GM12878 (cell line): ENCODE results near the gene LRGUK. TPM values are rescaled to one million over a fixed set of nuclear protein-coding genes. Genes with fewer than 3 reads are reported as not detected.

ENCODE experiments used
- ATAC-seq: fragments of 200-7000 bp; cut with Tn5 transposase; 3 replicates; pipeline ENCODE4 v1.9.1; 2020; ENCODE audit warnings: mild to moderate bottlenecking, moderate library complexity
- BruUV-seq: library from RNA; stranded (reverse); fragments of 400-500 nt; replicated peaks from 2 replicates; lab custom pipeline; 2021; lab: Mats Ljungman, UMichigan
- CTCF ChIA-PET: fragments of 300-600 bp; sonication (Branson Sonifier 250); formaldehyde crosslinking; extraction: SDS; loops from one replicate; lab custom pipeline; 2021; ENCODE audit warnings: inconsistent platforms; lab: Yijun Ruan, JAX
- POLR2A ChIA-PET: fragments of 350-600 bp; formaldehyde crosslinking; extraction: SDS; loops from one replicate; lab custom pipeline; 2021; ENCODE audit warnings: inconsistent platforms; lab: Charles Lee
- RAD21 ChIA-PET: fragments of 300-600 bp; sonication (Branson Sonifier 250); formaldehyde crosslinking; loops from one replicate; lab custom pipeline; 2023; ENCODE audit warnings: antibody characterized with exemption; ENCODE audit not compliant: unreplicated experiment; lab: Charles Lee
- SMC1A ChIA-PET: fragments of 300-600 bp; sonication (Branson Sonifier 250); formaldehyde crosslinking; loops from one replicate; lab custom pipeline; 2023; ENCODE audit not compliant: unreplicated experiment, uncharacterized antibody; lab: Charles Lee
- DNase-seq: peaks from one replicate; pipeline ENCODE4 v3.0.0-alpha.2; 2011; ENCODE audit warnings: low read depth, low spot score
- FAIRE-seq: peaks from 3 replicates; lab custom pipeline; 2011; peaks lifted over from hg19 to GRCh38; lab: Jason Lieb, UNC
- H2AFZ ChIP-seq: 2 replicates; pipeline ENCODE4 v1.6.0; 2011; ENCODE audit warnings: low read depth, low read length, control low read depth; ENCODE audit not compliant: control insufficient read depth
- H3K27ac ChIP-seq: 2 replicates; pipeline ENCODE4 v1.5.1; 2011; ENCODE audit warnings: control low read depth; ENCODE audit not compliant: control insufficient read depth, insufficient read depth
- H3K27me3 ChIP-seq, 2 experiments: replicated peaks in 1 of 2; 2 replicates each; pipeline versions ENCODE4 v1.6.0 to v1.6.1; 2011; ENCODE audit warnings: low read length in 1 of 2; ENCODE audit not compliant: control insufficient read depth in 2 of 2, insufficient read depth in 2 of 2
- H3K36me3 ChIP-seq, 2 experiments: 2 replicates each; pipeline ENCODE4 v1.5.1; 2011; ENCODE audit warnings: low read length in 1 of 2; ENCODE audit not compliant: control insufficient read depth in 2 of 2, insufficient read depth in 2 of 2
- H3K4me1 ChIP-seq: 2 replicates; pipeline ENCODE4 v1.6.1; 2011; ENCODE audit warnings: mild to moderate bottlenecking, low read length, moderate library complexity, mixed read lengths; ENCODE audit not compliant: control insufficient read depth, insufficient read depth
- H3K4me2 ChIP-seq: 2 replicates; pipeline ENCODE4 v1.6.0; 2011; ENCODE audit warnings: control low read depth; ENCODE audit not compliant: control insufficient read depth, insufficient read depth
- H3K4me3 ChIP-seq: fragments of 200-600 bp; sonication (generic); 2 replicates; pipeline ENCODE4 v1.5.1; 2016
- H3K79me2 ChIP-seq: 2 replicates; pipeline ENCODE4 v1.6.0; 2011; ENCODE audit warnings: low read length; ENCODE audit not compliant: control insufficient read depth, insufficient read depth
- H3K9ac ChIP-seq: 2 replicates; pipeline ENCODE4 v1.8.0; 2011; ENCODE audit warnings: low read length, control low read depth, mixed read lengths; ENCODE audit not compliant: control insufficient read depth, insufficient read depth
- H3K9me3 ChIP-seq: replicated peaks from 3 replicates; pipeline ENCODE4 v1.5.1; 2011; ENCODE audit warnings: mild to moderate bottlenecking, low read length; ENCODE audit not compliant: control insufficient read depth, insufficient read depth
- H4K20me1 ChIP-seq: 2 replicates; pipeline ENCODE4 v1.6.0; 2011; ENCODE audit not compliant: control insufficient read depth, insufficient read depth
- EGR1 ChIP-seq, 2 experiments: IDR thresholded peaks; 1 replicate in 1 of 2; 2 replicates in 1 of 2; pipeline ENCODE4 v1.6.1; 2011 to 2012; ENCODE audit warnings: low read depth in 2 of 2, low read length in 2 of 2, borderline replicate concordance in 1 of 2, mild to moderate bottlenecking in 1 of 2, moderate library complexity in 1 of 2
- GATAD2B ChIP-seq: fragments of 450-650 bp; conservative IDR thresholded peaks from 2 replicates; pipeline ENCODE4 v1.6.1; 2017; ENCODE audit warnings: low read depth, mild to moderate bottlenecking, moderate library complexity
- HDAC6 ChIP-seq: fragments of 200-600 bp; sonication (generic); IDR thresholded peaks from one replicate; pipeline ENCODE4 v1.8.0; 2017; ENCODE audit warnings: antibody characterized with exemption; ENCODE audit not compliant: unreplicated experiment
- IRF5 ChIP-seq: fragments of 450-650 bp; IDR thresholded peaks from 2 replicates; pipeline ENCODE4 v1.6.1; 2017; ENCODE audit warnings: borderline replicate concordance
- NFXL1 ChIP-seq: fragments of 450-650 bp; IDR thresholded peaks from 2 replicates; pipeline ENCODE4 v1.6.1; 2017; ENCODE audit warnings: antibody characterized with exemption, mild to moderate bottlenecking, borderline replicate concordance
- RB1 ChIP-seq: fragments of 450-650 bp; formaldehyde crosslinking; IDR thresholded peaks from 2 replicates; pipeline ENCODE4 v1.6.1; 2017; ENCODE audit warnings: mild to moderate bottlenecking, borderline replicate concordance
- RFX5 ChIP-seq: IDR thresholded peaks from 2 replicates; pipeline ENCODE4 v1.6.1; 2011; ENCODE audit warnings: low read depth, low read length, improper control_type of control experiment
- SPI1 ChIP-seq: IDR thresholded peaks from 2 replicates; pipeline ENCODE4 v1.6.1; 2011; ENCODE audit warnings: low read depth, mild to moderate bottlenecking, low read length, moderate library complexity, borderline replicate concordance; ENCODE audit not compliant: insufficient read depth
- SREBF1 ChIP-seq: IDR thresholded peaks from 2 replicates; pipeline ENCODE4 v1.6.1; 2012; ENCODE audit warnings: mild to moderate bottlenecking, low read length
- STAT1 ChIP-seq: fragments of 450-650 bp; conservative IDR thresholded peaks from 2 replicates; pipeline ENCODE4 v1.6.1; 2014; ENCODE audit warnings: antibody characterized with exemption, mild to moderate bottlenecking
- TAF1 ChIP-seq: IDR thresholded peaks from 2 replicates; pipeline ENCODE4 v1.6.1; 2011; ENCODE audit warnings: mild to moderate bottlenecking, low read depth, low read length, borderline replicate concordance
- ZBED1 ChIP-seq: IDR thresholded peaks from 2 replicates; pipeline ENCODE4 v1.6.1; 2016; ENCODE audit warnings: borderline replicate concordance
- ZNF622 ChIP-seq: fragments of 450-650 bp; IDR thresholded peaks from 2 replicates; pipeline ENCODE4 v1.6.1; 2017; ENCODE audit warnings: mild to moderate bottlenecking, inconsistent platforms
- WGBS: methylation state at CpG from one replicate; pipeline ENCODE4 v1.1.6; 2016; ENCODE audit warnings: low lambda C conversion rate; ENCODE audit not compliant: insufficient replicate concordance, insufficient coverage; ENCODE audit errors: missing lambda C conversion rate; 5-methylcytosine and 5-hydroxymethylcytosine counted together
- in situ Hi-C: fragments of 300-500 bp; cut with MboI; formaldehyde crosslinking; loops from 9 replicates; pipeline ENCODE4 v1.14.3; 2018; ENCODE audit warnings: mixed read lengths
- intact Hi-C: fragments of 100-400 bp; cut with micrococcal nuclease; formaldehyde crosslinking; loops from one replicate; pipeline ENCODE4 v1.14.2; 2022; ENCODE audit not compliant: unreplicated experiment
- polyA plus RNA-seq, 11 experiments: library from polyadenylated mRNA; depleted of rRNA in 4 of 11; unstranded in 6 of 11; stranded (reverse) in 5 of 11; fragments of >200 nt; fragmentation: Nextera tagmentation in 4 of 11; fragmentation: Illumina TruSeq in 1 of 11; extraction: Ambion mirVana in 4 of 11; extraction: Trizol in 1 of 11; gene quantifications; 1 replicate in 1 of 11; 2 replicates in 10 of 11; pipeline versions ENCODE4 v1.2.1 to v1.2.3, GENCODE V29; 2011 to 2016; ENCODE audit warnings: inconsistent platforms in 2 of 11, missing spikeins in 2 of 11, low read depth in 1 of 11
- total RNA-seq, 4 experiments: library from RNA; depleted of rRNA in 3 of 4; stranded (reverse); fragments of >200 nt in 3 of 4; fragmentation: Illumina TruSeq in 1 of 4; extraction: Trizol in 1 of 4; gene quantifications; 2 replicates each; pipeline versions ENCODE4 v1.2.1 to v1.2.3, GENCODE V29; 2013 to 2021

The LRGUK gene
- total and polyA plus RNA-seq, 10 of the 15 experiments (the other 5 are each of a cell fraction or from before 2014, with no cell fraction given): 0.04 to 0.14 (median 0.08) TPM; not detected in 3

GRCh38 chr7:134203186-134203889, 76.2 kb downstream of the LRGUK start:
- no TSS peak for BruUV-seq
- WGBS: 57% methylated on average over 4 of the region's 4 CpGs
- Histone ChIP-seq H3K4me3 (no peak overlapping the region), H3K79me2 (no peaks in the 10 kb centered on the region), H3K4me2 (no peak overlapping the region), H3K27me3 (no peaks in the 10 kb centered on the region; a peak in 1 of 4 replicates), H2AFZ (no peak overlapping the region), H3K9ac (no peak overlapping the region), H4K20me1 (no peaks in the 10 kb centered on the region), H3K27ac (no peak overlapping the region), H3K9me3 (no peaks in the 10 kb centered on the region), H3K4me1 (no peaks in the 10 kb centered on the region), H3K36me3 (no peaks in the 10 kb centered on the region)
- CTCF ChIA-PET: no interaction called here
- in situ Hi-C loops (no loop called here), intact Hi-C loops (no loop called here)
- SMC1A ChIA-PET: no interaction called here
- no peak for FAIRE-seq
- POLR2A ChIA-PET: no interaction called here
- ATAC-seq: no peak
- no peak for TF ChIP-seq ZNF622
- TF ChIP-seq IRF5: no peak
- TF ChIP-seq STAT1: no peak
- RAD21 ChIA-PET: no interaction called here
- DNase-seq: no peak

GRCh38 chr7:134209322-134210015, 82.3 kb downstream of the LRGUK start:
- in situ Hi-C loops (no loop called here), intact Hi-C loops (no loop called here)
- Histone ChIP-seq H2AFZ (no peak overlapping the region), H3K27me3 (peaks cover 0 to 2% of the 10 kb centered on the region in 2 experiments; a peak in 2 of 4 replicates), H3K36me3 (no peaks in the 10 kb centered on the region), H3K9me3 (no peaks in the 10 kb centered on the region), H4K20me1 (no peaks in the 10 kb centered on the region), H3K4me3 (no peak overlapping the region), H3K9ac (no peak overlapping the region), H3K4me2 (no peak overlapping the region), H3K4me1 (no peaks in the 10 kb centered on the region), H3K27ac (no peak overlapping the region), H3K79me2 (no peaks in the 10 kb centered on the region)
- DNase-seq (no peak), ATAC-seq (no peak), FAIRE-seq (no peak)
- ChIA-PET RAD21 (no interaction called here), CTCF (no interaction called here), SMC1A (interaction anchor here (1.2 kb wide), 1 partner anchor 11 kb away, joined by 4 read pairs; no protein-coding TSS in a partner anchor), POLR2A (no interaction called here)
- WGBS: 54% methylated on average over 15 of the region's 16 CpGs
- BruUV-seq: no TSS peak
- TF ChIP-seq RFX5 (no peak), ZBED1 (no peak), SREBF1 (no peak), GATAD2B (no peak), TAF1 (no peak), RB1 (no peak), EGR1 (IDR thresholded peaks at IDR 0.05; ENCODE audit: borderline replicate concordance in 1 of 2, low read depth in 2 of 2, low read length in 2 of 2) (no peak), HDAC6 (no peak), IRF5 (no peak), NFXL1 (no peak), SPI1 (no peak)
